Measurements from ENCODE around the gene CSNK2A3. TPM values are rescaled to one million over a fixed set of nuclear protein-coding genes. Genes with fewer than 3 reads are reported as not detected.

CSNK2A3 gene
- total RNA-seq, 1 donor from 2014 or later, result 0.75 TPM

- TF ChIP-seq, protein P1, sequence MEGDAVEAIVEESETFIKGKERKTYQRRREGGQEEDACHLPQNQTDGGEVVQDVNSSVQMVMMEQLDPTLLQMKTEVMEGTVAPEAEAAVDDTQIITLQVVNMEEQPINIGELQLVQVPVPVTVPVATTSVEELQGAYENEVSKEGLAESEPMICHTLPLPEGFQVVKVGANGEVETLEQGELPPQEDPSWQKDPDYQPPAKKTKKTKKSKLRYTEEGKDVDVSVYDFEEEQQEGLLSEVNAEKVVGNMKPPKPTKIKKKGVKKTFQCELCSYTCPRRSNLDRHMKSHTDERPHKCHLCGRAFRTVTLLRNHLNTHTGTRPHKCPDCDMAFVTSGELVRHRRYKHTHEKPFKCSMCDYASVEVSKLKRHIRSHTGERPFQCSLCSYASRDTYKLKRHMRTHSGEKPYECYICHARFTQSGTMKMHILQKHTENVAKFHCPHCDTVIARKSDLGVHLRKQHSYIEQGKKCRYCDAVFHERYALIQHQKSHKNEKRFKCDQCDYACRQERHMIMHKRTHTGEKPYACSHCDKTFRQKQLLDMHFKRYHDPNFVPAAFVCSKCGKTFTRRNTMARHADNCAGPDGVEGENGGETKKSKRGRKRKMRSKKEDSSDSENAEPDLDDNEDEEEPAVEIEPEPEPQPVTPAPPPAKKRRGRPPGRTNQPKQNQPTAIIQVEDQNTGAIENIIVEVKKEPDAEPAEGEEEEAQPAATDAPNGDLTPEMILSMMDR (conservative IDR thresholded peaks at IDR 0.05), result no peak
- Mint-ChIP-seq H3K4me3 (no peak overlapping the region), H3K9me3 (no peaks in the 10 kb centered on the region), H3K27me3 (peaks cover 10% of the 10 kb centered on the region), H3K36me3 (no peaks in the 10 kb centered on the region), H3K27ac (no peak overlapping the region), H3K4me1 (ENCODE audit: unreplicated experiment) (peaks cover 29% of the 10 kb centered on the region)
- no peak for DNase-seq (ENCODE audit: extremely low spot score, unreplicated experiment)
These were observed 1.9 kb downstream of the CSNK2A3 start for GRCh38 chr11:11351042-11351586.

DNA sequence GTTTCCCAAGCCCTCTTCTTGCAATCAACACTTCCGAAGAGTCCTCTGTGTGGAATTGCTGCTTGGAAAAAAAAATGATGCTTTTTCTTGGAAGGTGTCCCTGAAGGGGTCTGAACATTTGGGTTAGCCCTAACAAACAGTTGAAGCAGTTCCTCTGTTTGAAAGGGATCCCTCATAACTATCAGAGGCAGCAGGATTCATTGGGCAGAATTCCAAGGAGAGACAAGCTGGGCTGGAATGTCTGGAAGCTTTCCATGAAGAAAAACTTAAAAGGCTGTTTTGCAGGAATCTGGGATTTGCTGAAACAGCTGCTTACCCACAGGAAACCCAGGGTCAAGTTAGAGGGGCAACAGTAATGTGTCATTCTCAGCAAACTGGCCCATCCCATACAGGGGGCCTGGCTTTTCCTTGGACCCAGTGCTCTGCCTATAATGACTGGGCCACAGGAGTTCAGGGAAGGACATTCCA lies 3.1 kb downstream of the CSNK2A3 start:
- no peak overlapping the region for H3K27ac Mint-ChIP-seq
- H3K27me3 Mint-ChIP-seq, result peaks cover 10% of the 10 kb centered on the region
- H3K4me1 Mint-ChIP-seq (ENCODE audit: unreplicated experiment), result peaks cover 32% of the 10 kb centered on the region
- peak overlapping the region; percentile 58 for H3K4me3 Mint-ChIP-seq
- DNase-seq (ENCODE audit: extremely low spot score, unreplicated experiment), result no peak
- no peaks in the 10 kb centered on the region for H3K9me3 Mint-ChIP-seq
- no peaks in the 10 kb centered on the region for H3K36me3 Mint-ChIP-seq
- TF ChIP-seq, protein P1 (conservative IDR thresholded peaks at IDR 0.05), result no peak

DNA sequence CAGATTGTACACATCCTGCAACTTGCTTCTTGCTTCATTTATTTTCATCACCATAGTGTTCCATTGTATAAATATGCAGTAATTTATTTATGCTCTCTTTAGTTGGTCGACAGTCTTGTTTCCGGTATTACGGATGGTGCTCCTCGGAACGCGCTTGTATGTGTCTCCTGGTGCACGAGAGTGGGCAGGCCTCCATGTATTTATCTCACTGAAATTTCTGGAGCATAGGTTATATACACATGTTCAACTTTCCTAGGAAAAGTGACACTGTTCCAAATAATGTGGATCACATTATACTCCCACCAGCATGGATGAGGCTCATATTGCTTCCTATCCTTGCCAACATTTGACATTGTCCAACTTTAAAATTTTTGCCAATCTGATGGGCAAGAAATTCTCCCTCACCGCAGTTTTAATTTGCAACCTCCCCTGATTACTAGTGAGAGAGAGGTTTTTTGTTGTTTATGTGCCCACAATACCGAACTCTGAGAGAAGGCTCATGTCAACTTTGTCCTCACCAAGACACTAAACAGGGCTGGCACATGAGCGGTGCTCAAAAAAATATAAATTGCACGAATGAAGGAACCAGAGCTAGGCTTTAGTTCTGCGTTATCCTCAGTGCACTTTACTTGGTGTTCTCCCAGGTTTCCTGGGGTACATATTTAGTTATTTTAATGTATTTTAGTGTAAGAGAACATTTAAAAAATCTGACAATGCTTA lies 3.8 kb downstream of the CSNK2A3 start:
- Mint-ChIP-seq H3K9me3 (no peaks in the 10 kb centered on the region), H3K27ac (no peak overlapping the region), H3K36me3 (no peaks in the 10 kb centered on the region), H3K4me3 (no peak overlapping the region), H3K4me1 (ENCODE audit: unreplicated experiment) (peaks cover 32% of the 10 kb centered on the region), H3K27me3 (peaks cover 10% of the 10 kb centered on the region)
- no peak for DNase-seq (ENCODE audit: extremely low spot score, unreplicated experiment)
- TF ChIP-seq, protein P1 (conservative IDR thresholded peaks at IDR 0.05), result no peak

DNA sequence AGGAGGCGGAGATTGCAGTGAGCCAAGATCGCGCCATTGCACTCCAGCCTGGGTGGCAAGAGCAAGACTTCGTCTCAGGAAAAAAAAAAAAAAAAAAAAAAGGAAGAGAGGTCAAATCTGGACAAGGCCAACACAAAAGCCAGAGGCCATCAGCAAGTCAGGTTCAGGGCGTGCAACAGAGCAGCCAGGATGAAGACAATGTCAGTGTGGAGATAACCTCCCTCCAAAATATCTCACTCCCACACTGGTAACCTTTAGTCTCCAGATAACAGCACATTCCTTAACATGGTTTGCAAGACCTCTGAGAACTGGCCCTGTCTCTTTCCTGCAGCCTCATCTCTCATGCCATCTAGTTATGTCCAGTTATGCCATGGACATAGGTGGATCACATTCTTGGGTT lies 4.7 kb downstream of the CSNK2A3 start:
- no peak for DNase-seq (ENCODE audit: extremely low spot score, unreplicated experiment)
- Mint-ChIP-seq H3K27me3 (peaks cover 13% of the 10 kb centered on the region), H3K36me3 (no peaks in the 10 kb centered on the region), H3K4me3 (no peak overlapping the region), H3K9me3 (no peaks in the 10 kb centered on the region), H3K4me1 (ENCODE audit: unreplicated experiment) (peaks cover 32% of the 10 kb centered on the region), H3K27ac (no peak overlapping the region)
- TF ChIP-seq, protein P1 (conservative IDR thresholded peaks at IDR 0.05), result no peak

GRCh38 chr11:11347592-11347991 lies 5.5 kb downstream of the CSNK2A3 start:
- H3K9me3 Mint-ChIP-seq, result no peaks in the 10 kb centered on the region
- H3K4me3 Mint-ChIP-seq, result no peak overlapping the region
- peaks cover 32% of the 10 kb centered on the region for H3K4me1 Mint-ChIP-seq (ENCODE audit: unreplicated experiment)
- no peak for DNase-seq (ENCODE audit: extremely low spot score, unreplicated experiment)
- H3K27ac Mint-ChIP-seq, result no peak overlapping the region
- no peaks in the 10 kb centered on the region for H3K36me3 Mint-ChIP-seq
- peaks cover 13% of the 10 kb centered on the region for H3K27me3 Mint-ChIP-seq
- TF ChIP-seq, protein P1 (conservative IDR thresholded peaks at IDR 0.05), result no peak
